GM21515 (cell line): ENCODE results near the gene SREBF1.

ENCODE experiments used
- ATAC-seq: cut with Tn5 transposase; IDR thresholded peaks from one replicate; pipeline ENCODE4 v1.9.1; 2021; ENCODE audit not compliant: unreplicated experiment

The SREBF1 gene

DNA sequence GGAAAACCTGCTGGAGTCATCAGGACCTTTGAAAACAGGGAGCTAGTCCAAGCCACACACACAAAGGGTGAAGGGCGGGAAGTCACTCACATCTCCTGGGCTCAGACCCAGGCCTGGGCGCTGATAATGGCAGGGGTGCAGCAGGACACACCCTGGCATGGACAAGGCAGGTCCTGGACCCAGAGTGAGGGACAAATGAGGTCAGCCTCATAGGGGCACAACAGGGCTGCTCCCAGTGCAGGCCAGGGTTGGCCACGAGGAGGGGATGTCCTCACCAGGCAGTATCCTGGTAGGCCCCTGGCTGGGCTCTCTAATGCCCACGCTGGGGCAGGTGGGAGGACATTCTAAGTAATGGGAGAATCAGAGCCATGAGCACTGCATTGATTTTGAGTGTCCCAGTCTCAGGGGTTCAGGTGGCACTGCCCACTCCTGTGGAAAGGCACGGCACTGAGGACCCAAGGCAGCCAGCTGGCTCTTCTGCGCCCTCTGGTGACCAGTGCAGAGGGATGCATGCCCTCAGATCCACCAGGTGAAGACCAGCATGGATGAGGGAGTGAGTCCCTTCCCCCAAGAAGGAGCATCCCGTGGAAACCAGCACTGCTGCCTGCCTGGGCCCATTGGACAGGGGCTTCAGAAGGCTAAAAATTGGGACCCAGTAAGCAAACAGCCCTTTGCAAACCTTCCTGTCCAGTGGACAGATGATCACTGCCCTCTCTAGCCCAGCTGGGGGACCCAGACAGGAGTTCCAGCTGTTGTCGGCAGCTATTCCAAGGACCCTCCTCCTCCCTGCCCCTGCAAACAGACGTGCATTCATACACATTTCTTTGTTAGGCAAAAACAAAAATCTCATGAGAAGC, 23.4 kb upstream of the SREBF1 start:
- no peak for ATAC-seq

- ATAC-seq = no peak
These were observed 20.7 kb upstream of the SREBF1 start for GRCh38 chr17:17857496-17857895.

DNA sequence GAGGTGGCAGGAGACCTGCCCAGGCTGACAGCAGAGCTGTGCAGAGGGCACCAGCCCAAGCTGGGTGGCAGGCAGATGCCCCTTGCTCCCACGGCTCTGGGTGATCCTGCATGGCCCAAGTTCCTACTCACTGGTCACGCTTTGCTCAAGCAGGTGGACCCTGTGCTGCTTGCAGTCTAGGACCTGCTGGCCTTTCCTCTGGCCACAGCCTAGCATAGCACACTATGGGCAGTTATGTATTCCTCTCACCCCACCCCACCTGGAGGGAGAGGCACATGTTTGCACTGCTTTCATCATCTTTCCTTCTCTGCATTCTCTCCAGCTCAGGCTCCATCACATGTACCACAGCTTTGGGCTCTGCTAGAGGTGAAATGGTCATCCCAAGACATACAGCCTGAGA, 19.6 kb upstream of the SREBF1 start:
- ATAC-seq = no peak

DNA sequence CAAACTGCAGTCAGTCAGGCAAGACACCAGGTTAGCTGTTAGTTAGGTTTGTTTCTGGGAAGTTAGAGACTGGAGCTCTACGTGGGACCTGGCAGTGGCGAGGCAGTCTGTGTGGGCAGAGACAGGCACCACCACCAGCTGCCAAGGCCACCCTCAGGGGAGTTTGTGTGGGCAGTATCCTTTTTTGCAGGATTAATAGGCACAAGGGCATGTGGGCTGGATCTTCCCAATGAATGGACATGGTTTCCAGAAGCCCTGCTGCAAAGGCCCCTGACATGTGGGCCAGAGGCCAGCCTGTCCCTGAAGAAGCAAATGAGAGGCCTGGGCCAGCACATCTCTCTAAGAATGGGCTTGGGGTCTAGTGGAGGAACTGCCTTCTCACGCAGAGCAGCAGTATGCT, 19.2 kb upstream of the SREBF1 start:
- ATAC-seq = no peak

- no peak for ATAC-seq
These were observed 17.1 kb upstream of the SREBF1 start for GRCh38 chr17:17853811-17854447.

DNA sequence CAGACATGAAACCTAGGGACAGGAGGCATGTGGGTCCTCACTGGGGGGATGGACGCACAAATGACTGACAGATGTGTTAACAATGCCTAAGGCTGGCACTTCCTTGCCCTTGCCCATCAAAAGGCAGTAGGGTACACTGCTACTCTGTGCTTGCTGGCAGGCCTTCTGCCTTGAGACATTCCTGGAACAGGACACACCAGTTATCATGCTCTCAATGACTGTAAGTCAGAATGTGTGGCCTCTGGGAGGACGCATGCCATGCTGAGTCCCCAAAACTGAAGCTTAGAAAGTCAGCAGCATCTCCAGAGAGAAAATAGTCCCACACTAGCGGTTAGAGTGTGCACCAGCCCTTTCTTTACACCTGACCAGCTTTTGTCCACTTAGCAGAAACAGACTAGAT, 16.1 kb upstream of the SREBF1 start:
- no peak for ATAC-seq

- ATAC-seq = no peak
These were observed 14.6 kb upstream of the SREBF1 start for GRCh38 chr17:17851103-17852002.

GRCh38 chr17:17849845-17850373, 13.1 kb upstream of the SREBF1 start:
- ATAC-seq = no peak

DNA sequence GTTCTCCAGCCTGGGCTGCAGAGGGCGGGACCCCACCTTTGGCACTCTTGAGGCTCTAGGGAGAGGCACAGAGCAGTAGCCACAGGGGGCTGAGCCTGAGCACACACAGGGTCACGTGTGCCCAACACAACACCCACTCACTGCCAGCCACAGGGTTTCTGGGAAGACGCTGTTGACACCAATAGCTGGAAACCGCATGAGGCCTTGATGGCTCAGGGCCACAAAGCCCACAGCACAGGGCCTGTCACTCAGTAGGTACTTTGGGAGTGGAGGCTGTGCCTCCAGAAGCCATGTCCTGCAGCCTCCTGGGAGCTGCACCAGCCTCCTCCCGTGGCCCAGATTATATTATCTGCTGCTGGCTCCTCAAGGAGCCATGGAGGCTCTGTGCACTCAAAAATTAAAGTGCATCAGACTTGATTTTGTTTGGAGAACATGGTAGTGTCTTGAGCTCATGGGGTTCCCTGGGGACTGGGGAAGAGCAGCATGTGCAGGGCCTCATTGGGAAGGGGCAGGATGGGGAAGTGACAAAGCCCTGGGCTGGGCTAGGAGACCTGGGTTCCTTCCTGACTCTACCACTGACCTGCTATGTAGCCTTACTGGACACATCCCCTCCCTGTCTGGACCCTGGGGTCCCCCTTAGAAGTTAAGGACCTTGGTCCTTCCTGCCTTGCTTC, 12.5 kb upstream of the SREBF1 start:
- ATAC-seq = no peak

DNA sequence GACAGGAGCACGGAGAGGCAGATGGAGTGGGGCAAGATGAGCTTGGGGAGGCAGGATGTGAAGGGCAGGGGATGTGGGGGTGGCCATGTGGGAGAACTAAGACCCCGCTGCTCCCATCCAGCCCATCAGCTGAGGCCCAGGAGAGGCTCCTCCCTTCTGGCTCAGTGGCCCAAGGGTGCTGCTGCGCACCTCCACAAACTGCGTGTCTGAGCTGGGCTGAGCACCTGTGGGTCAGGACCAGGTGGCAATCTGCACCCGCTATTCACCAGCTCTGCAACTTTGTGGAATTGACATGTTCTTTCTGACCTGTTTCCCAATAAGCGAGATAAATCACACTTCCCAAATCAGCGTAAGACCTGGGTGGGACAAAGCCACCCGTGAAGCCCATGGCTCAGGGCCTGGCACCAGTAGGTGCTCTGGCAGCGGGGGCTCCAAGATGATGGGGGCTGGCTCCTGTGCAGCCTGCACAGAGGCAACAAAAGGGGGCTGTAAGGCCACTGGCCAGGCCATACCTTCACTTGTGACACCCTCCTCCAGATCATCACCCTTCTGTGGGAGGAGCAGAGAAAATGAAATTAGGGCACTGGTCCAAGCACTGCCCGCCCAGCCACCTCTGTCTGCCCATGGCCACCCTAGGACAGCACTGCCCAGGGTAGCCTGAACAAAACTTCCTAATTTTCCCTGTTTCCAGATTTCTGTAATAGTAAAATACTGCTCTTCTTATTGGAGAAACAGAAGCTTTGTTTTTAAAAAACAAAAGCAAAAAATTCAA, 11.7 kb upstream of the SREBF1 start:
- no peak for ATAC-seq

DNA sequence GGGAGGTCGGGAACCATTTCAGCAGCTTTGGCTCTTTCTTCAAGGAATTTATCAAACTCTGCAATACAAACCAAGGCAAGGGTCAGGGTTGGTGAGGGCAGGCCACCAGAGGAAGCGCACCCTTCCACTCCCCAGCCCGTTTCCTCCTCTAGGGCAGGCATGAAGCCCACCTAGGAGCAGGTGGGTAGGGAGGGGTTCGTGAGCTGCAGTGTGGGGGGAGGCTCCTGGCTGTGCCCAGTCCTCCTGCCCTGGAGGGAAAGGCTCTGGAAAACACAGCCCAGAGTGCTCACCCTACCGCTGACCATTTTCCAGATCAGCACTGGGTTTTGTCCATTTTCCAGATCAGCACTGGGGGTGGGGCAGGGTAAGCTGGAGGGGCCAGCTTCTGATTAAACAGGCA, 10.9 kb upstream of the SREBF1 start:
- ATAC-seq = no peak

DNA sequence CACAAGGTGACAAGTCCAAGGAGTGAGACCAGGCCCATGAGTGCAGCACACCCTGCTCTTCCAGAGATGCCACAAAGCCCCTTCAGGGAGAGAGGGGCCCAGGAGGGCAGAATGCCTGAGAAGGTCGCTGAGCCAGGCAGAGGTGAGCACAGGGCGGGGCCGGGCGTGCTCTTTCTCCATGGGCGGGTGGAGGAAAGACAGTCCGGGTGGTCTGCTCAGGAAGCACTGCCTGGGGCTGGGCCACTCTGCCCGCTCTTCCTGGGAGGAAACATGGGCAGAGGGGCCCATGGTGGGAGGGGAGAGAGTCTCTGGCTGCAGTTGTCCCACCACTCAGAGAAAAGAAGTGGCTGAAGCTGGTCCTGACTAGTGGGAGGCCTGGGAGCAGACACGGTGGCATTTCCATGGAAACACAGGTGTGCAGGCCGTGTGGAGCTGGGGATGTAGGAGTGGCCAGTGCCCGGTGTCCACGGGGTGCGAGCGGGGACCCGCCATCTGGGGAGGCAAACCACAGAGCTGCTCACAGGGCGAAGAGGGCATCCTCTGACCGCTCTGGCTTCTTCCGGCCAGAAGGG, 10.4 kb upstream of the SREBF1 start:
- ATAC-seq = no peak

DNA sequence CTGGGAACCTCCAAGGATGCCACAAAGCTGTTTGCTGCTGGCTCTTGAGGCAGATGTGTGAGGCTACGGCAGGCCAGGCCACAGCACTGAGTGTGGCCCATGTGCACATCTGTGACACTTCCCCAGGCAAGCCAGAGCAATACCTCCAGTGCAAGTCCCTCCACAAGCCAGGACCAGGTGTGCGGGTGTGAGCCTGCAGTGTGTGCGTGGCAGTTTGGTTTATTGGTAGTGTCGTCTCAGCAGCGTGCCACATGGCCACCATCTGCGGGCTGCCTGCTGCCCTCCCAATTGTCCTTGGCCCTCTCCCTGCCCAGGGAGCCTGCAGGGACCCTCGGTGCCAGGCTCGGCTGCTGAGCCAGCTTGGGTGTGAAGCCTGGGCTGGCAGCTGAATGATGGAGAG, 9.9 kb upstream of the SREBF1 start:
- no peak for ATAC-seq

DNA sequence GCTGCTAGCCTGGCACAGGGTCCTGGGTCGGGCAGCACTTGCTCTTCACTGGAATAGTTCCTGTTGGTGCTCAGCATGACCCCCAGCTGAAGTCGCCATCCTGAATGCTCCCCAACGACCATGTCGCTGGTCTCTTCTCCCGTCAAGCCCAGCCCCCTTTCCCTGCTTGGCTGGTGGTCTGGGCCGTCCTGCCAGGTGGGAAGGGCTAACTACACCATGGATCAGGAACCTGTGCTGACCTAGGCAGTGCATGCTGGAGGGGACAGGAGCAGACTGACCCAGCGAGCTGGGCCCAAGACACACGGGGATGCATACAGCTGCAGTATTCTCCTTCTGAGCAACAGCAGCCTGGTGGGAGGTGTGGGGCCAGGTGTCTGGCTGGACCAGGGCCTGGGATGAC, 9.2 kb upstream of the SREBF1 start:
- no peak for ATAC-seq

DNA sequence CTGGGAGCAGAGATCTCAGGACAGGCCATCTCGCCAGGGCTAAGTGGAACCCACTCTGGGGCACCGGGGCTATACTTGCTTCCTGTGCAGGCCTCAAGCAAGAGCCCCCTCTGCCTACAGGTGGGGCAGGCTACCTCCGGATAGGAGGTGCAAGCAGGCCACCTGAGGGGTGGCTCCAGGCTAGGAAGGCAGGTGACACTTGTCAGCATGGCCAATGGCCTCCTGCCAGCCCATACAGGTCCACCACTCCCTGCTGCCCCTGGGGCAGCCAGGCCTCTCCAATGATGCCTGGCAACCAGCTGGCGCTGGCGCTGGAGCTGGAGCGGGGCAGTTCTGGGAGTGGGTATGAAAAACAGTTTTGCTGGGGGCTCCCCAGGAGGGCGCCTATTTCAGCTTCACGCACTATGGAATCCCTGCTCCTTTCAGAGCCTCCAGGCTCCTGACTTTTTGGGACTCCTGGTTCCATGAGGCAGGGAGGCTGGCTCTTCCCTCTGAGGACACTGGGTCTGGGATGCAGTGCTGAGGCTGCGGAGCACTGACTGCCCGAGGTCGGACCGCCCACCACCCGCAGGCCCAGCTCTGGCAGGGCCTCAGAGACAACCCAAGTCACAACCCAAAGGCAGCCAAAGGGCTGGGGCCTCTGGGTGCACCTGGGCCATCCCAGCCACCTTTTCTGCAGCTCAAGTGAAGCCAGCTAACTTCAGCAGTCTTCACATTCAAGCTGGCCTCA, 8.4 kb upstream of the SREBF1 start:
- ATAC-seq = no peak

DNA sequence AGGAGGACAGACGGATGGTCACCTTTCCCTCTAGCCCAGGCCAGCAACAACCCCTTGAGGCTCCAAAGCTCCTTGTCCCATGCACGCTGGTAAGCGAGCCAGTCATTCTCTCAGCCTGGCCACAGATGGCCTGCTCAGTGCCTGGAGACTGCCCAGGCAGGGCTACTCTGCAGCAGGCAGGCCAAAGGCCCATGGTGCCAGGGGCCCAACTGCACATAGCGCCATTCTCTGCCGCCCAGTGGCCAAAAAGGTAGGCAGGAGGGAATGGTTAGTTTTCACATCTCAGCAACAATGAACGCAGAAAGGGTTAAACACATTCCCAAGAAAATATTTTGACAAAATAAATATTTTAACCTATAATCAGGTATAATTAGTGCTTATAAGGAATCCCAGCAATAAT, 7.7 kb upstream of the SREBF1 start:
- ATAC-seq = no peak

DNA sequence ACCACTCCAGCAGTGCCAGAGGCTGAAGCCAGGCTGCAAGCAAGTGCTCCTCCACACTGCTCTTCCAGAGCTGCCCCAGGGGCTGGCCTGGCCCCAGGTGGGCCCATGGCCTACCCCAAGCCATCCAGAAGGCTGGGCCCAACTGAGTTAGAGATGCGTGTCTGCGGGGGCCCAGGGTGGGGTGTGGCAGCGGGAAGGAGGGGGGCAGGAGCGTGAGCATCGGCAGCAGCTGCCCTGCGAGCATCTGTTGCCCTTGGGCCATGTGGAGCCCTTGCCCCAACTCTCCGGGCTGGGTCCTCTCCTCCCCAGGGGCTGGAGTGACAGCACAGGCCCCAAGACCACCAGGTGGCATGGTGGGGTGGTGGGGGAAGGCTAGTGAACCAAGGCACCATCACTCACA, 7.3 kb upstream of the SREBF1 start:
- no peak for ATAC-seq

- no peak for ATAC-seq
These were observed 6.3 kb upstream of the SREBF1 start for GRCh38 chr17:17843096-17843495.
